ENCODE measurements around the gene GPR85. TPM values are rescaled to one million over a fixed set of nuclear protein-coding genes. Genes with fewer than 3 reads are reported as not detected.

The GPR85 gene
- total RNA-seq, 6 experiments from 2014 or later, result 0.06 to 0.80 (median 0.33) TPM

DNA sequence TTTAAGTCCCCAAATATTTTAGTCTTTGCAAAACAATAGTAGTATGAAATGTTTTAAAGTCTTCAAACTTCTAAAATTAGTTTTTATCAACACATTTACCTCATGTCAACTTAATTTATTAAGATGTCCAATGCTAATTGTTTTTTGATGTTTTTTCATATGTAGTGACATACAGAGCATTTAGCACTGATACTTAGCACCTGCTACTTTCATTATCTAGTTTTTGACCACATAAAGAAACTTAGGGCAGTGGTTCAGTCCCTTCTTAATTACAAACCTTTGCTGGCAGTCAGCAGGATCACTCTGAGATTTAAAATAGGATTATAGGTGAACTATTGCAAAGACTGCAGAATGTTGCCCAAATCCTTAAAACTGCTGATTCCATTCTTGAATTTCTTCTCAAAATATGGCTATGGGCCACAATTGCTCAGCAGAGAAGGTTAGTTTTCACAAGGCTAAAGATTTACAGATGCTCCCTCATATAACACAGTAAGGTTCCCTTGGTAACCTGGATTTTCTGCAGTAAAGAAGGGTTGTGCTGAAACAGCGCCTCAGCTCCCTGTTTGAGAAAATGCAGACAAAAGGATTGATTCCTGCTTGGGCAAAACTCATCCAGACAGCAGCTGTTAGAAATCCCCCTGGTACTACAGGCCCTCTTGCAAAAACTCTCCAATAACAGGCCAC is 3.4 kb downstream of the GPR85 start:
- intact Hi-C loops (cut with DNase I), result no loop called here
- ATAC-seq (no peak), DNase-seq (no peak)
- WGBS (ENCODE audit: insufficient coverage, low coverage, low lambda C conversion rate, missing lambda C conversion rate), result 30% methylated on average over 1 of the region's 1 CpG
- Histone ChIP-seq H3K27me3 (peaks cover 0 to 5% of the 10 kb centered on the region in 2 donors), H3K4me3 (no peak overlapping the region), H3K36me3 (no peaks in the 10 kb centered on the region), H3K9me3 (no peaks in the 10 kb centered on the region), H3K27ac (no peak overlapping the region), H3K4me1 (no peaks in the 10 kb centered on the region)
- TF ChIP-seq, protein P1, sequence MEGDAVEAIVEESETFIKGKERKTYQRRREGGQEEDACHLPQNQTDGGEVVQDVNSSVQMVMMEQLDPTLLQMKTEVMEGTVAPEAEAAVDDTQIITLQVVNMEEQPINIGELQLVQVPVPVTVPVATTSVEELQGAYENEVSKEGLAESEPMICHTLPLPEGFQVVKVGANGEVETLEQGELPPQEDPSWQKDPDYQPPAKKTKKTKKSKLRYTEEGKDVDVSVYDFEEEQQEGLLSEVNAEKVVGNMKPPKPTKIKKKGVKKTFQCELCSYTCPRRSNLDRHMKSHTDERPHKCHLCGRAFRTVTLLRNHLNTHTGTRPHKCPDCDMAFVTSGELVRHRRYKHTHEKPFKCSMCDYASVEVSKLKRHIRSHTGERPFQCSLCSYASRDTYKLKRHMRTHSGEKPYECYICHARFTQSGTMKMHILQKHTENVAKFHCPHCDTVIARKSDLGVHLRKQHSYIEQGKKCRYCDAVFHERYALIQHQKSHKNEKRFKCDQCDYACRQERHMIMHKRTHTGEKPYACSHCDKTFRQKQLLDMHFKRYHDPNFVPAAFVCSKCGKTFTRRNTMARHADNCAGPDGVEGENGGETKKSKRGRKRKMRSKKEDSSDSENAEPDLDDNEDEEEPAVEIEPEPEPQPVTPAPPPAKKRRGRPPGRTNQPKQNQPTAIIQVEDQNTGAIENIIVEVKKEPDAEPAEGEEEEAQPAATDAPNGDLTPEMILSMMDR (IDR thresholded peaks at IDR 0.05), result no peak
- TF ChIP-seq POLR2A (IDR thresholded peaks at IDR 0.05), result no peak

DNA sequence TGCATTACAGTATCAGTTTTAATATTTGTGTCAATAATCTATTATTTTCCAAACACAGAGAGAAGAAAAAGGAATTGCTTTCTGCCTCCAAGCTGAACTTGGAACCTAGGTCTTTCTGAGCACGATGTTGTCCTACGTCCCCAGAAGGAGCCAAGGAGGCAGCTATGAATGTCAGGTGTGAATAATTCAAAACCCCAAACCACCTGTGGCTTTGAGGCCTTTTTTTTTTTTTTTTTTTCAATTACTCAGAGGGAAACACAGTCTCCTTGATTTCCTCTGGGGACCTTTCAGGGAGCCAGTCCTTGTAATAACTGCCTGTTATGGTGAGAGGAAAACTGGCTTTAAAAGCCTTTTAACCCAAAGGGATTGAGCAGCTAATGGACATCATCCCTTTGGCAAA is 8.3 kb downstream of the GPR85 start:
- ATAC-seq, result no peak
- H3K36me3 ChIP-seq, result no peaks in the 10 kb centered on the region
- H3K4me3 ChIP-seq, result no peak overlapping the region
- intact Hi-C loops (cut with DNase I), result no loop called here
- no peak for TF ChIP-seq POLR2A (IDR thresholded peaks at IDR 0.05)
- TF ChIP-seq, protein P1 (IDR thresholded peaks at IDR 0.05), result no peak
- 36% methylated on average over 2 of the region's 2 CpGs for WGBS (ENCODE audit: insufficient coverage, low coverage, low lambda C conversion rate, missing lambda C conversion rate)
- no peak for DNase-seq
- H3K27me3 ChIP-seq, result no peaks in the 10 kb centered on the region
- H3K4me1 ChIP-seq, result no peaks in the 10 kb centered on the region
- no peak overlapping the region for H3K27ac ChIP-seq
- no peaks in the 10 kb centered on the region for H3K9me3 ChIP-seq

DNA sequence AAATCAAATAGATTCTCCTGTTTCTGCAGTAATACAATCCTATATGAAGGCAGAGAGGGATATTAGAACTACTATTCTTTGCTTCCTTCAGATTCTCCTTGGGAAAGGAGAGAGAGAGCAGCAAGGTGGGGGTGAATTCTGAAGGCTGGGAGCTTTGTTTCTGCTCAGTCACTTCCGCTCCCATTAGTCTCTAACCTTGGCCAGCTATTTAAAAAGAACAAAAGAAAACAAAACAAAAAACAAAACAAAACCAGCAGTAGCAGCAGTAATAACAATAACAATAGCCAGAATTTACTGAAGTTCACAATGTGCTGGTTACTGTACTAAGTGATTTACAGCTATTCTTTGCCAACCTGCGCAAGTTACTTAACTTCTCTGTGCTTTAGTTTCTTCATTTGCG is 9.9 kb downstream of the GPR85 start:
- intact Hi-C loops (cut with DNase I), result no loop called here
- no peak for DNase-seq
- Histone ChIP-seq H3K4me3 (no peak overlapping the region), H3K9me3 (no peaks in the 10 kb centered on the region), H3K27me3 (no peaks in the 10 kb centered on the region), H3K36me3 (no peaks in the 10 kb centered on the region), H3K27ac (no peak overlapping the region), H3K4me1 (no peaks in the 10 kb centered on the region)
- no peak for ATAC-seq
- 56% methylated on average over 3 of the region's 3 CpGs for WGBS (ENCODE audit: insufficient coverage, low coverage, low lambda C conversion rate, missing lambda C conversion rate)
- TF ChIP-seq, protein P1 (IDR thresholded peaks at IDR 0.05), result no peak
- TF ChIP-seq POLR2A (IDR thresholded peaks at IDR 0.05), result no peak

DNA sequence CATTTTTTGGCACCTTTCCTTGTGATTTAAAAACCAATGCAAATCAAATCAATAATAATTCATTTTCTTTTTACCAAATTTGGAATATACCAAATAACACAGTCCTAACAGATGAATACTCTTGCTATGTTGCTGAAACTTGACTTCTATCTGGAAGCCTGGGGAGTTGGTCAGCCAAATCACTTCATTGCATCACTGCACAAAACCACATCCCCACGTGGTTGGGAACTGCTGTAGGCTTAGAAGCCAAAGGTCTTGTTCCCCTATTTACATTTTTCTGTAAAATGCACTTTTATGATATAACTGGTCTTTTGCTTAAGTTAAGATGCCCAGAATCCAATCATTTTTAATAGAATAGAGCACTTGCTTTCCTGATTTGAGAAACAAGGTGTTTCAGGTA is 15.2 kb downstream of the GPR85 start:
- WGBS (ENCODE audit: insufficient coverage, low coverage, low lambda C conversion rate, missing lambda C conversion rate), result 0% methylated on average over 1 of the region's 1 CpG
- DNase-seq (no peak), ATAC-seq (peak in 2 of 4 donors; percentile 47 to 57)
- no peaks in the 10 kb centered on the region for H3K9me3 ChIP-seq
- no peak overlapping the region for H3K4me3 ChIP-seq
- no peaks in the 10 kb centered on the region for H3K27me3 ChIP-seq
- no peaks in the 10 kb centered on the region for H3K36me3 ChIP-seq
- intact Hi-C loops (cut with DNase I), result no loop called here
- H3K4me1 ChIP-seq, result no peaks in the 10 kb centered on the region
- no peak overlapping the region for H3K27ac ChIP-seq
- TF ChIP-seq POLR2A (IDR thresholded peaks at IDR 0.05), result no peak
- TF ChIP-seq, protein P1 (IDR thresholded peaks at IDR 0.05), result no peak

Measured in right lobe of liver (tissue), 6 donors.